HEK293T (cell line): ENCODE measurements around the gene ARMC10.
"Not testable (repeated sequence)": the region's sequence is repeated elsewhere in the genome, so short reads cannot be mapped to it uniquely, and the experiment has no call there.

Experiments used
- BHLHE40 ChIP-seq: fragments of 450-650 bp; IDR thresholded peaks from 2 replicates; pipeline ENCODE4 v1.6.1; 2016; ENCODE audit warnings: mild to moderate bottlenecking, moderate library complexity, borderline replicate concordance
- FOXA1 ChIP-seq: fragments of 450-650 bp; IDR thresholded peaks from 2 replicates; pipeline ENCODE4 v1.6.1; 2016; ENCODE audit warnings: mild to moderate bottlenecking
- FOXK2 ChIP-seq: fragments of 450-650 bp; IDR thresholded peaks from 2 replicates; pipeline ENCODE4 v1.6.1; 2016; ENCODE audit warnings: mild to moderate bottlenecking
- FOXM1 ChIP-seq: fragments of 450-650 bp; IDR thresholded peaks from 2 replicates; pipeline ENCODE4 v1.6.1; 2017; ENCODE audit warnings: mild to moderate bottlenecking, borderline replicate concordance
- HDGF ChIP-seq: fragments of 450-650 bp; IDR thresholded peaks from 2 replicates; pipeline ENCODE4 v1.6.1; 2017; ENCODE audit warnings: antibody characterized with exemption, borderline replicate concordance
- SUZ12 ChIP-seq: fragments of 450-650 bp; IDR thresholded peaks from 2 replicates; pipeline ENCODE4 v1.6.1; 2016; ENCODE audit warnings: mild to moderate bottlenecking
- TARDBP ChIP-seq: fragments of 450-650 bp; IDR thresholded peaks from 2 replicates; pipeline ENCODE4 v1.6.1; 2016
- ZNF384 ChIP-seq: fragments of 450-650 bp; IDR thresholded peaks from 2 replicates; pipeline ENCODE4 v1.6.1; 2016
- TF ChIP-seq, protein P1 (sequence below): fragments of 450-650 bp; IDR thresholded peaks from 2 replicates; pipeline ENCODE4 v1.6.1; 2016

DNA sequence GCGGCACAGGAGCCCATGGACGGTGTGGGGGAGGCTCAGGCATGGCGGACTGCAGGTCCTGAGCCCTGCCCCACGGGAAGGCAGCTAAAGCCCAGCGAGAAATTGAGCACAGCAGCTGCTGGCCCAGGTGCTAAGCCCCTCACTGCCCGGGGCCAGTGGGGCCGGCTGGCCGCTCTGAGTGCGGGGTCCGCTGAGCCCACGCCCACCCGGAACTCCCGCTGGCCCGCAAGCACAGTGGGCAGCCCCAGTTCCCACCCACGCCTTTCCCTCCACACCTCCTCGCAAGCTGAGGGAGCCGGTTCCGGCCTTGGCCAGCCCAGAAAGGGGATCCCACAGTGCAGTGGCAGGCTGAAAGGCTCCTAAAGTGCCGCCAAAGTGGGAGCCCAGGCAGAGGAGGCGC lies 40.6 kb upstream of the ARMC10 start:
- TF ChIP-seq SUZ12, TARDBP, FOXA1, BHLHE40, FOXM1, ZNF384, FOXK2, HDGF: not testable (repeated sequence)
- TF ChIP-seq, protein P1, sequence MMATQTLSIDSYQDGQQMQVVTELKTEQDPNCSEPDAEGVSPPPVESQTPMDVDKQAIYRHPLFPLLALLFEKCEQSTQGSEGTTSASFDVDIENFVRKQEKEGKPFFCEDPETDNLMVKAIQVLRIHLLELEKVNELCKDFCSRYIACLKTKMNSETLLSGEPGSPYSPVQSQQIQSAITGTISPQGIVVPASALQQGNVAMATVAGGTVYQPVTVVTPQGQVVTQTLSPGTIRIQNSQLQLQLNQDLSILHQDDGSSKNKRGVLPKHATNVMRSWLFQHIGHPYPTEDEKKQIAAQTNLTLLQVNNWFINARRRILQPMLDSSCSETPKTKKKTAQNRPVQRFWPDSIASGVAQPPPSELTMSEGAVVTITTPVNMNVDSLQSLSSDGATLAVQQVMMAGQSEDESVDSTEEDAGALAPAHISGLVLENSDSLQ, result not testable (repeated sequence)
